Fibroblast of skin of scalp (primary cell): ENCODE measurements around the gene GXYLT2. TPM values are rescaled to one million over a fixed set of nuclear protein-coding genes. Genes with fewer than 3 reads are reported as not detected.

ENCODE experiments used
- DNase-seq: peaks from one replicate; pipeline ENCODE4 v3.0.0-alpha.2; 2013
- polyA plus RNA-seq, 2 experiments: library from polyadenylated mRNA; unstranded; fragments of 120-200 nt; gene quantifications; one replicate each; pipeline ENCODE4 v1.2.1, GENCODE V29; 2013; ENCODE audit not compliant: insufficient read length in 2 of 2

The GXYLT2 gene
- polyA plus RNA-seq (2013, experiment 1 of 2; ENCODE audit: insufficient read length), result 29.8 TPM
- polyA plus RNA-seq (2013, experiment 2 of 2; ENCODE audit: insufficient read length), result 31.2 TPM

DNA sequence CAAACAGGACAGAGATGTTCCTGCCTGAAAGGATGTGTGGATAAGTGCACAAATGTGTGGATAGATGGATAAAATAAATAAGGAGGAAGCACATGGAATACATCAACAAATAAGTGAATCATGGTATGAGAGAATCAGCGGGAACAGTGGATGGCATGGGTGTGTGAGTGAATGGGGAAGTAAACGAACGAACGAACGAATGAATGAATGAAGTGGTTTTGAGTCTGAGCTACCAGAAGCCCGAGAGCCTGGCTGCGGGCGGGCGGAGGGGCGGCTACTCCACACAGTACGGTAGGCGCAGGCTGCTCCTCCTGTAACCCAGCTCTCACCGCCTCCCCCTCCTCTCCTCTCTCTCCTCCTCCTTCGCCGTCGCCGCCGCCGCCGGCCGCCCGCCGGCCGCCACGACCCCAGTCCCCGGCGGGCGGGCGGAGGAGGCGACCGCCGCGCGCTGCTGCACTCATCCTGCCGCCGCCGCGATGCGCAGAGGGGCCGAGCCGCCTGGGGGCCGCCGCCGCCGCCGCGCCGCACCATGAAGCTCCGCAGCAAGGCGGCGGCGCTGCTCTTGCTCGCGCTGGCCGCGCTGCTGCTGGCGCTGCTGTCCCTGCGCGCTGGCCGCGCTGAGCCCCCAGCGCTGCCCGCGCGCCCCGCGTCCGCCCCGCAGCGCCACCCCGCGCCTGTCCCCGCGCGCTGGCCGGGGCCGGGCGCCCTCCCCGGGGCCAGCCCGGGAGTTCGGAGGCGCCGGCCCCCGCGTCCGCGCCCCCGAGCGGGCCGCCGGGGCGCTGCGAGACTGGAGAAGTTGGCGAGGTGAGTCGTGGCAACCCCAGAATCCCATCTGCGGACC is at the start of gene GXYLT2:
Gene GXYLT2, plus strand, starts transcription at position 342 of the 841 bp plus-strand sequence. Its CDS starts 188 bp downstream, at position 530.
- peak; percentile 80 for DNase-seq

DNA sequence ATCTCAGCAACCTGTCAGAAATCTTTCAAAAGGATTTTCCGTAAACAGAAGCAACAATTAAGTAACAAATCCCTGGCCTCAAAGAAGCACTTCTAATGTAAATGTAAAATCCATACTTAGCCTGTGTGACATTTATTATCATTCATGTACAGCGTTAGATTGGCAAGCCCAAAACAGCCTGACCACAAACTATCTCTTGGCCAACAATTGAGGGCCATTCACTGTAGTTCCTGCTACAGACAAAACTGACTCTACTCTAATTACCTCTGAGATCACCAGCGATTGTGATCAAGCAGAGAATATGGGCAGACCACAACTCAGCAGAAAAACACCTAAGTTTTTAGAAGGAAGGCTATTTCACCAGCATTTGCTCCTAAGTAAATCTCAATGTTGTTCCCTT is 48.8 kb upstream of the GXYLT2 start:
- DNase-seq, result no peak

DNA sequence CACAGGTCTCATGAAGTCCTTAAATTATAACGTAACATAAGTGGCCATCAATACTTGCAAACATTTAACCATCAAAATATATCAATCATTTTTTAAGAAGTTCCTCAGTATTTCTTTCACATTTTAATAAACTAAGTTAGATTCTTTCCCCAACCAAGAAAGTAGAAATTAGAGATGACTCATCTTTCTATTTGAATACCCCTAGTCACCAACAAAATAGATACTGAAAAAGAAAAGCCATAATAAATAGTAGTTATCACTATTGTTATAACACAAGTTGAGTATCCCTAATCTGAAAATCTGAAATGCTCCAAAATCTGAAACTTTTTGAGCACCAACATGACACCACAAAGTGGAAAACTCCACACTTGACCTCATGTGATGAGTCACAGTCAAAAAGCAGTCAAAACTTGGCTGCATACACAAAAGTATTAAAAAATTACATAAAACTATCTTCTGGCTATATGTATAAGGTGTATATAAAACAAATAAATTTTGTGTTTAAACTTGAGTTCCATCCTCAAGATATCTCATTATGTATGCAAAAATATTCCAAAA is 43.3 kb upstream of the GXYLT2 start:
- no peak for DNase-seq

- no peak for DNase-seq
Observed at GRCh38 chr3:72846166-72846565, 41.7 kb upstream of the GXYLT2 start.

- no peak for DNase-seq
Observed at GRCh38 chr3:72847282-72847681, 40.6 kb upstream of the GXYLT2 start.

- peak; percentile 95 for DNase-seq
Observed at GRCh38 chr3:72847751-72848702, 39.8 kb upstream of the GXYLT2 start, which contains the start of gene SHQ1. Gene SHQ1 (minus strand): TSS chr3:72848445. CDS start chr3:72848340, 105 bp downstream.

DNA sequence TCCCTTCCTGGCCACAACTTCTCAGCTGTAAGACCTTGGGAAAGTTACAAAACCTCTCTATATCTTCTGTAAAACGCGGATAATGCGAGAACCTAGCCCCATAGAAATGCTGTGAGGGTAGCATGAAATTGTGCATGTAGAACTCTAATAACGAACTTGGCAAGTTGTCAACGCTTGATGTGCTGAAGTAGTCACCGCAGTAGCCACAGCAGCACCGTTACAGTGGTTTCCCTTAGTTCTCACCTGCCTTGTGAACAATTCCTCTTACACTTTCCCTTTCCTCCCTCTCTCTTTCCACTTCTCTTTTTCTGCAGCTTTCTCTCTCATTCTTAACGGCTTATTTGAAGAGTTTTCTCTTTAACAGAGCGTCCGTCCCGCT is 39.2 kb upstream of the GXYLT2 start:
- no peak for DNase-seq

DNA sequence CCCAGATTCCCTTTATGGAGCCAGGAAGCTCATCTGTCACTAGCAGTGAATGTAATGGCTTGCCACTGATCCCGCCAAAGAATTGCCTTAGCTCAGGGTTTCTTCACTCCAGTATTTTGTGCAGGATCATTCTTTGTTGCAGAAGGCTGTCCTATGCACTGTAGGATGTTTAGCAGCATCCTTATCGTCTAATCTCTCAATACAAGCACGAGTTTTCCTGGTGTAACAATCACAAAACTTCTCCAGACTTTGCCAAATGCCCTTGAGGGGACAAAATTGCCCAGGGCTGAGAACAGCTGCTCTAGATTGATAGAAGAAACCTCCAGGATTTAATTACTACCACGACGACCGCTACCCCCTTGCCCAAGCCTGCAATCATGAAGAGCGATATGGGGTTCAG is 32.8 kb upstream of the GXYLT2 start:
- DNase-seq, result no peak

DNA sequence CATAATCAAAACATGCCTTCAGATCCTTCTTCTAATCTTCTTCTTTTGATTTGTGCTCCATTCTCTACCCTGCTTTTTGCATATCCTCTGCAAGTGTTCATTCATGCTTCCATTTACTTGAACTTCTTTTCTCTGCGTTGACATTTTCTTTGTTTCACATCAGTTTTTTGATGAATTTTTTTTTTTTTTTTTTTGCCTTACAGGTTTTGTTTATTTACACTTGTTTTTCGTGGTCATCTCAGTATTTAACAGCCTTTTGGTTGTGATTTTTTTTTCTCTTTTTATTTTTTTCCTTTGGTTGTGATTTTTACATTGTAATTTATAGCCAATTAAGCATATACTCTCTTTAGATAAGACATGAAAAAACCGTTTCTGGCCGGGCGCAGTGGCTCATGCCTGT is 27.8 kb upstream of the GXYLT2 start:
- no peak for DNase-seq

DNA sequence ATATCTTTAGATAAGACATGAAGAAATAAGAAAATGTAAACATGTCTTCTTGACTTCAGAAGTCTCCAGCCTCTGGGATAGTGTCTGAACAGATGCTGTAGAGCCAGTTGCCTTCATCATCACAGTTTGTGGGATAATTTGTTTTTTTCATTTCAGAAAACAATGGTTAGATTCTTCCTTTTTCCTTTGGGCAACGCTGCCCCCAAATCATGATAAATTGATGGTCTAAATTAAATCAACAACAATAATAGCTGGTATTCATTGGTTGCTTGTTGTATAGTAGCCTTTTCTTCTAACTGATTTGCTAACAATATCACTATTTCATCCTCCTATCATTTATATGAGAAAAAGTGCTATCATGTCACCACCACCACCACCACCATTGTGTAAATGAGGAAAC is 27.0 kb upstream of the GXYLT2 start:
- DNase-seq, result no peak

- no peak for DNase-seq
Observed at GRCh38 chr3:72862314-72863090, 25.3 kb upstream of the GXYLT2 start.

DNA sequence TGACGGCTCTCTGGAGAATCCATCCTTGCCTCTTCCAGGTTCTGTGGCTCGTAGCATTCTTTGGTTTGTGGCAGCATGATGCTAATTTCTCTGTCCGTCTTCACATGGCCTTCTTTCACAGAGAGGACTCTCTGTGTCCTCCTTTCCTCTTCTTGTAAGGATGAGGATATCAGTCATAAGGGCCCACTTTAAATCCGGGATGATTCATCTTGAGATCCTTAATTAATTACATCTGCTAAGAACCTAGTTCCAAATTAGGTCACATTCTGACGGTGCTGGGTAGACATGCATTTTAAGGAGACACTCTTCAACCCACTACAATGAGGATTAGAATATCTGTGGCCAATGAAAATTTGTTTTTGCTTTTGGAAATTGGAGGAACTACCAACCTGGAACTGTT is 15.7 kb upstream of the GXYLT2 start:
- DNase-seq, result peak; percentile 91

DNA sequence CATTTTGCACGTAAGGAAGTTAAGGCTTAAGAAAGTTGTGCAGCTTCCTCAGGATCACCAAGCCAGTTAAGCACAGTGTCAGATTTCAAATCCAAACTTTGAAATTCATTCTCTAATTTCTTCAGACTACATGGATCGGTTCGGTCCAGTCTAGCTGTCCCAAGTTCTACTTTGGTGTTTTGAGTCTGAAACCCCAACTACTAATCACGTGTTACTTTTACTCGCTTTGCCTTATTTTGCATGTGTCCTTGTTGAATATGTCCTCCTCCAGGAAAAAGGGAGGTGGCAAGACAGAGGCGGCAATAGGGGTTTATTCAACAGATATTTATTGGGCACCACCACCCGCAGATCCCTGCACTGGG is 522 bp upstream of the GXYLT2 start:
- DNase-seq, result no peak

- DNase-seq, result no peak
Observed at GRCh38 chr3:72888546-72889309, 882 bp downstream of the GXYLT2 start.

GRCh38 chr3:72889310-72890165 is 1.7 kb downstream of the GXYLT2 start:
- no peak for DNase-seq

DNA sequence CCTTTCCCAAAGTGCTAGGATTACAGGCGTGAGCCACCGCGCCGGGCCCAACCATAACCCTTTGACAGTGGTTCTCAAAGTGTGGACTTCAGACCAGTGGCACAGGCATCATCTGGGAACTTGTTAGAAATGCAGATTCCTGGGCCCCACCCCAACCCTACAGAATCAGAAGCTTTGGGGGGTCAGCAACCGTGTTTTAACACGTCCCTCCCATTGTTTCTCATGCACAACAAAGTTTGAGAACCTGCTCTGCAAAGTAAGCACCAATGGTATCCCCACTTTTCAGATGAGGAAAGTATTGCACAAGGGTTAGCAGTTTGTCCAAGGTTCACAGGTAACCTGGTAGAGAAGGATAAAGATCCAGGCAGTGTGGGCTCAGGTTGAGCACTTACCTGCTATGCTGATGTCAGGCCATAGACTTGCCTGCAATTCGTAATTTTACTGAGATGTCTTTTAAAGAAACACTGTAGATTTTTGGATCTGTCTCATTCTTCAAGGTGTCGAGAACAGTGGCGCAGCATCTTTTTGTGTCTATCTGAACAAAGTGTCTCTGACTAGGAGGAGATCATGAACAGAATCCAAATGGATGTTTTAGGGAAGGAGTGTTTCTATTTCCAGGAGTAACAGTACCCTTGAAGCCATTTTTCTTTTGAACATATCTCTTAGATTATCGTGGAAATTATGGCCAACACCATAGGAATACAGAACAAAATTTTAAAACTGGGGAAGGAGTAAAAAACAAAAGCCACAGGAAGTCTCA is 2.5 kb downstream of the GXYLT2 start:
- no peak for DNase-seq

GRCh38 chr3:72891053-72891855 is 3.4 kb downstream of the GXYLT2 start:
- DNase-seq, result peak; percentile 98

- DNase-seq, result peak; percentile 83
Observed at GRCh38 chr3:72892081-72892775, 4.4 kb downstream of the GXYLT2 start.
